ENCODE measurements around the gene EDC3.

DNA sequence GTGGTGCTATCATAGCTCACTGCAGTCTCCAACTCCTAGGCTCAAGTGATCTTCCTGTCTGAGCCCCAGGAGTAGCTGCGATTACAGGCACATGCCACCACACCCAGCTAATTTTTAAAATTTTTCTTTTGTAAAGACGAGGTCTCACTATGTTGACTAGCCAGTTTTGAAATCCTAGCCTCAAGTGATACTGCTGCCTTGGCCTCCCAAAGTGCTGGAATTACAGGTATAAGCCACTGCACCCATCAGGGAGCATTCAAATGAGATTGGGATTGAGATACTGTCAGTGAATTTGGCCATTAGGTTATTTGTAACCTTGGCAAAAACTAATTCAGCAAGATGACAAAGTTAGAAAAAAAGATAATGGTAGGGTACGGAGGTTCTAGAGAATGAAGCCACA, 21.7 kb downstream of the EDC3 start:
- TF ChIP-seq POLR2AphosphoS5 (IDR thresholded peaks at IDR 0.05; ENCODE audit: low read depth, low read length), result no peak
- no peak for TF ChIP-seq POLR2A (IDR thresholded peaks at IDR 0.05; ENCODE audit: low read depth, low read length)

Measured in GM12892 (cell line).